H1 (cell line): ENCODE data around the gene ANAPC2. TPM values are rescaled to one million over a fixed set of nuclear protein-coding genes. Genes with fewer than 3 reads are reported as not detected.
A peak's percentile ranks its signal among the peaks of the same experiment; 100 is the strongest.

ENCODE experiments used
- CTCF ChIA-PET: fragments of 300-600 bp; sonication (Branson Sonifier 250); formaldehyde crosslinking; loops from one replicate; lab custom pipeline; 2021; ENCODE audit not compliant: partially characterized antibody; lab: Charles Lee
- POLR2A ChIA-PET: fragments of 300-600 bp; sonication (Branson Sonifier 250); formaldehyde crosslinking; loops from one replicate; lab custom pipeline; 2021; ENCODE audit warnings: inconsistent platforms; ENCODE audit not compliant: partially characterized antibody; lab: Charles Lee
- DNase-seq, 2 experiments: peaks; one replicate each; pipeline versions ENCODE4 v3.0.0 to v3.0.0-alpha.2; 2010 to 2022; ENCODE audit warnings: low spot score in 2 of 2, low read depth in 1 of 2, mixed read lengths in 1 of 2
- FAIRE-seq: peaks from 2 replicates; lab custom pipeline; 2011; peaks lifted over from hg19 to GRCh38; lab: Jason Lieb, UNC
- H2AFZ ChIP-seq: 2 replicates; pipeline ENCODE4 v1.8.1; 2012; ENCODE audit warnings: low read length, inconsistent platforms
- H2AK5ac ChIP-seq: 2 replicates; pipeline ENCODE4 v1.6.1; 2013; ENCODE audit warnings: low read depth, low read length
- H2BK120ac ChIP-seq: replicated peaks from 2 replicates; pipeline ENCODE3; 2013; ENCODE audit warnings: low read depth, low read length, inconsistent platforms
- H2BK12ac ChIP-seq: 2 replicates; pipeline ENCODE4 v1.6.1; 2013; ENCODE audit warnings: low read depth, low read length
- H2BK15ac ChIP-seq: 2 replicates; pipeline ENCODE4 v1.6.1; 2013; ENCODE audit warnings: low read length
- H2BK20ac ChIP-seq: 2 replicates; pipeline ENCODE4 v1.6.1; 2013; ENCODE audit warnings: low read length
- H2BK5ac ChIP-seq: 2 replicates; pipeline ENCODE4 v1.6.1; 2013; ENCODE audit warnings: low read depth, low read length
- H3K14ac ChIP-seq: 2 replicates; pipeline ENCODE4 v1.6.1; 2013; ENCODE audit warnings: inconsistent platforms; ENCODE audit not compliant: insufficient read length
- H3K18ac ChIP-seq: 2 replicates; pipeline ENCODE4 v1.6.1; 2013; ENCODE audit warnings: low read length; ENCODE audit errors: extremely low read depth
- H3K23ac ChIP-seq: 2 replicates; pipeline ENCODE4 v1.6.1; 2013; ENCODE audit warnings: inconsistent platforms; ENCODE audit not compliant: insufficient read length
- H3K23me2 ChIP-seq: 2 replicates; pipeline ENCODE4 v1.6.1; 2013; ENCODE audit warnings: low read depth, low read length
- H3K27ac ChIP-seq: 2 replicates; pipeline ENCODE4 v1.6.1; 2011; ENCODE audit warnings: low read depth, low read length, inconsistent platforms
- H3K27me3 ChIP-seq, 4 experiments: replicated peaks in 1 of 4; 1 replicate in 1 of 4; 2 replicates in 3 of 4; pipeline versions ENCODE4 v1.6.1 to v1.8.1; 2011 to 2013; ENCODE audit warnings: low read length in 3 of 4, mild to moderate bottlenecking in 3 of 4, inconsistent platforms in 2 of 4, mixed read lengths in 2 of 4, moderate library complexity in 1 of 4; ENCODE audit not compliant: control insufficient read depth in 3 of 4, insufficient read depth in 3 of 4; ENCODE audit errors: extremely low read depth in 1 of 4
- H3K36me3 ChIP-seq, 4 experiments: 2 replicates each; pipeline versions ENCODE4 v1.6.1 to v1.8.1; 2011 to 2013; ENCODE audit warnings: mild to moderate bottlenecking in 4 of 4, low read length in 3 of 4, moderate library complexity in 2 of 4, control low read depth in 1 of 4, inconsistent platforms in 1 of 4; ENCODE audit not compliant: insufficient read depth in 4 of 4, control insufficient read depth in 2 of 4
- H3K4ac ChIP-seq: replicated peaks from 2 replicates; pipeline ENCODE3; 2013; ENCODE audit warnings: low read length, low read depth, mixed read lengths, inconsistent platforms; ENCODE audit not compliant: insufficient read length
- H3K4me1 ChIP-seq, 4 experiments: replicated peaks in 1 of 4; 1 replicate in 1 of 4; 2 replicates in 3 of 4; pipeline versions ENCODE4 v1.6.1 to v1.8.1; 2011 to 2013; ENCODE audit warnings: low read length in 3 of 4, inconsistent platforms in 2 of 4, mixed read lengths in 1 of 4; ENCODE audit not compliant: insufficient read depth in 4 of 4, control insufficient read depth in 3 of 4
- H3K4me2 ChIP-seq, 2 experiments: 2 replicates each; pipeline versions ENCODE4 v1.6.1 to v1.8.1; 2011 to 2013; ENCODE audit warnings: low read depth in 2 of 2, low read length in 2 of 2, control low read depth in 1 of 2, inconsistent platforms in 1 of 2, mild to moderate bottlenecking in 1 of 2; ENCODE audit not compliant: insufficient read depth in 1 of 2
- H3K4me3 ChIP-seq, 4 experiments: fragments of 200-600, 300-600 bp in 1 of 4; sonication (generic), shearing (Covaris generic), sonication (Bioruptor Twin) in 1 of 4; 2 replicates each; pipeline versions ENCODE4 v1.5.1 to v1.8.1; 2011 to 2016; ENCODE audit warnings: low read length in 4 of 4, low read depth in 3 of 4, control low read depth in 2 of 4, inconsistent platforms in 2 of 4, mild to moderate bottlenecking in 2 of 4, mixed read lengths in 1 of 4, moderate library complexity in 1 of 4; ENCODE audit not compliant: insufficient read depth in 2 of 4; ENCODE audit errors: extremely low read depth in 1 of 4
- H3K56ac ChIP-seq: replicated peaks from 2 replicates; pipeline ENCODE3; 2013; ENCODE audit warnings: low read depth, mild to moderate bottlenecking, mixed read lengths, low read length, inconsistent platforms; ENCODE audit not compliant: insufficient read length
- H3K79me1 ChIP-seq: 2 replicates; pipeline ENCODE4 v1.6.1; 2013; ENCODE audit warnings: low read depth, low read length, control low read depth
- H3K79me2 ChIP-seq, 2 experiments: 2 replicates each; pipeline versions ENCODE4 v1.6.1 to v1.8.1; 2012 to 2013; ENCODE audit warnings: low read length in 2 of 2, mild to moderate bottlenecking in 2 of 2, inconsistent platforms in 1 of 2; ENCODE audit not compliant: insufficient read depth in 2 of 2, control insufficient read depth in 1 of 2
- H3K9ac ChIP-seq, 4 experiments: replicated peaks in 1 of 4; 1 replicate in 1 of 4; 2 replicates in 3 of 4; pipeline versions ENCODE4 v1.6.1 to v1.8.1; 2011 to 2013; ENCODE audit warnings: low read depth in 3 of 4, low read length in 3 of 4, control low read depth in 2 of 4, mild to moderate bottlenecking in 2 of 4, moderate library complexity in 2 of 4, inconsistent platforms in 1 of 4; ENCODE audit errors: extremely low read depth in 1 of 4
- H3K9me3 ChIP-seq, 2 experiments: 2 replicates each; pipeline versions ENCODE4 v1.6.1 to v1.8.1; 2012 to 2013; ENCODE audit warnings: mild to moderate bottlenecking in 2 of 2, moderate library complexity in 2 of 2, control low read depth in 1 of 2, inconsistent platforms in 1 of 2, low read depth in 1 of 2, low read length in 1 of 2, mixed read lengths in 1 of 2; ENCODE audit not compliant: insufficient read depth in 2 of 2
- H4K20me1 ChIP-seq, 2 experiments: replicated peaks in 1 of 2; 2 replicates each; pipeline versions ENCODE3 to v1.8.1; 2011 to 2013; ENCODE audit warnings: inconsistent platforms in 2 of 2, low read length in 2 of 2, mild to moderate bottlenecking in 1 of 2; ENCODE audit not compliant: insufficient read depth in 2 of 2, control insufficient read depth in 1 of 2
- H4K5ac ChIP-seq: 2 replicates; pipeline ENCODE4 v1.6.1; 2013; ENCODE audit warnings: low read length, low read depth, mixed read lengths, inconsistent platforms; ENCODE audit not compliant: insufficient read length
- H4K8ac ChIP-seq: 2 replicates; pipeline ENCODE4 v1.8.0; 2013; ENCODE audit warnings: mild to moderate bottlenecking, moderate library complexity, low read length, inconsistent platforms; ENCODE audit not compliant: insufficient read depth; ENCODE audit errors: extremely low read depth
- H4K91ac ChIP-seq: replicated peaks from 2 replicates; pipeline ENCODE3; 2013; ENCODE audit warnings: low read length, mixed read lengths, inconsistent platforms; ENCODE audit not compliant: insufficient read length
- CBX5 ChIP-seq: fragments of 300-800, 300-1000 bp; sonication (generic); IDR thresholded peaks from 2 replicates; pipeline ENCODE4 v1.7.1; 2016; ENCODE audit warnings: antibody characterized with exemption, low read length, low read depth
- CBX8 ChIP-seq: fragments of 300-800, 300-1000 bp; sonication (generic); IDR thresholded peaks from 2 replicates; pipeline ENCODE4 v1.7.1; 2016; ENCODE audit warnings: low read depth, low read length, borderline replicate concordance
- CREB1 ChIP-seq: IDR thresholded peaks from 2 replicates; pipeline ENCODE4 v1.6.1; 2012; ENCODE audit warnings: inconsistent platforms
- E2F6 ChIP-seq: IDR thresholded peaks from 2 replicates; pipeline ENCODE4 v1.6.1; 2012; ENCODE audit warnings: inconsistent platforms
- POLR2A ChIP-seq, 2 experiments: IDR thresholded peaks; 1 replicate in 1 of 2; 2 replicates in 1 of 2; pipeline ENCODE4 v1.6.1; 2011; ENCODE audit warnings: low read depth in 2 of 2, low read length in 2 of 2, mild to moderate bottlenecking in 2 of 2; ENCODE audit errors: control extremely low read depth in 1 of 2
- SP4 ChIP-seq: IDR thresholded peaks from 2 replicates; pipeline ENCODE4 v1.6.1; 2012; ENCODE audit warnings: low read length, inconsistent platforms
- ZNF274 ChIP-seq: IDR thresholded peaks from 2 replicates; pipeline ENCODE4 v1.7.0; 2012; ENCODE audit warnings: low read length, borderline replicate concordance; ENCODE audit errors: extremely low read depth
- WGBS, 2 experiments: shearing (Covaris generic) in 1 of 2; methylation state at CpG; one replicate each; pipeline versions ENCODE4 v1.1.6 to v1.1.7; 2013 to 2015; ENCODE audit warnings: low lambda C conversion rate in 2 of 2, mixed read lengths in 2 of 2, inconsistent platforms in 1 of 2, low coverage in 1 of 2, missing lambda C conversion rate in 1 of 2; ENCODE audit not compliant: insufficient replicate concordance in 2 of 2, insufficient coverage in 1 of 2, insufficient read length in 1 of 2; ENCODE audit errors: extremely low coverage in 1 of 2, missing lambda C conversion rate in 1 of 2; 5-methylcytosine and 5-hydroxymethylcytosine counted together
- polyA plus RNA-seq, 7 experiments: library from polyadenylated mRNA; depleted of rRNA in 3 of 7; stranded (reverse) in 5 of 7; unstranded in 2 of 7; fragments of >200 nt in 5 of 7; fragments of 200-250 nt in 2 of 7; gene quantifications; 1 replicate in 5 of 7; 2 replicates in 1 of 7; 4 replicates in 1 of 7; pipeline versions ENCODE4 v1.2.1 to v1.2.3, GENCODE V29; 2011 to 2013; ENCODE audit warnings: missing spikeins in 2 of 7, mixed read lengths in 2 of 7
- total RNA-seq: library from RNA; stranded (reverse); fragmentation: NEBNext Ultra II Directional; extraction: Animal tissue kit (Norgen Biotek cat#: 25700); gene quantifications from 2 replicates; pipeline ENCODE4 v1.2.1, GENCODE V29; 2021
- TF ChIP-seq, protein P1 (sequence below): IDR thresholded peaks from 2 replicates; pipeline ENCODE4 v1.6.1; 2011; ENCODE audit warnings: low read length, improper control_type of control experiment

Gene ANAPC2
- total and polyA plus RNA-seq, 2 of the 8 experiments (the other 6 are each of a cell fraction or from before 2014, with no cell fraction given) = 30.2 to 37.7 TPM

- Histone ChIP-seq H3K79me2 (no peaks in the 10 kb centered on the region), H3K23ac (no peak overlapping the region), H3K4me2 (peak overlapping the region; percentile 77 to 95), H4K91ac (no peak overlapping the region), H3K18ac (peak overlapping the region; percentile 83; the same call in 1 of the 2 replicates), H3K23me2 (peaks cover 18% of the 10 kb centered on the region; the same call in 1 of the 2 replicates), H3K4me3 (peak overlapping the region; percentile 67 to 92 (median 79)), H3K27ac (no peak overlapping the region), H3K79me1 (no peaks in the 10 kb centered on the region), H3K4ac (no peak overlapping the region), H2BK12ac (no peak overlapping the region), H3K56ac (peak overlapping the region; percentile 92), H2BK120ac (no peak overlapping the region), H3K14ac (no peak overlapping the region), H3K9ac (peak overlapping the region in 3 of 4 experiments; percentile 55 to 82 (median 58); a peak in 5 of 7 replicates), H3K9me3 (no peaks in the 10 kb centered on the region), H2BK20ac (no peak overlapping the region), H3K27me3 (no peaks in the 10 kb centered on the region; a peak in 2 of 7 replicates), H4K5ac (peak overlapping the region; percentile 88), H2BK15ac (0 out of 2 replicates have a peak overlapping the region, but pooled peaks have one; percentile 61), H2AK5ac (peak overlapping the region; percentile 26; the same call in 1 of the 2 replicates), H3K36me3 (no peaks in the 10 kb centered on the region; a peak in 1 of 8 replicates), H4K8ac (peak overlapping the region; percentile 82), H2BK5ac (peak overlapping the region; percentile 49; the same call in 1 of the 2 replicates), H4K20me1 (peaks cover 0 to 4% of the 10 kb centered on the region in 2 experiments), H3K4me1 (peaks cover 0 to 20% (median 10%) of the 10 kb centered on the region in 4 experiments; a peak in 5 of 7 replicates), H2AFZ (no peak overlapping the region)
- DNase-seq (peak; percentile 96 to 99), FAIRE-seq (peak; percentile 36)
- WGBS, 2 experiments = 2% methylated on average over 36 of the region's 63 CpGs; no CpG with 5 or more reads in 1 of the 2 experiments
- ChIA-PET POLR2A (interaction anchor here (0.6 to 69.9 kb wide), 15 partner anchors 9 to 110 kb away, joined by 3 to 1462 read pairs (median 3); partner anchors contain the start of genes ANAPC2, NDOR1, NELFB and SSNA1), CTCF (interaction anchor here (0.6 to 20.2 kb wide), 17 partner anchors 10 to 1404 kb away, joined by 3 to 204 read pairs (median 4); partner anchors contain the start of genes ANAPC2, SSNA1, TPRN and TUBB4B)
- TF ChIP-seq POLR2A (IDR thresholded peaks at IDR 0.05; ENCODE audit: control extremely low read depth in 1 of 2, low read depth in 2 of 2, low read length in 2 of 2) = peak in 1 of 2 experiments; percentile 53; a peak in 1 of 3 replicates
- TF ChIP-seq E2F6 = no peak
- TF ChIP-seq CBX8 = no peak
- TF ChIP-seq ZNF274 = no peak
- no peak; the same call in 1 of the 2 replicates for TF ChIP-seq CREB1
- TF ChIP-seq SP4 = peak; percentile 89
- no peak for TF ChIP-seq CBX5
- TF ChIP-seq, protein P1, sequence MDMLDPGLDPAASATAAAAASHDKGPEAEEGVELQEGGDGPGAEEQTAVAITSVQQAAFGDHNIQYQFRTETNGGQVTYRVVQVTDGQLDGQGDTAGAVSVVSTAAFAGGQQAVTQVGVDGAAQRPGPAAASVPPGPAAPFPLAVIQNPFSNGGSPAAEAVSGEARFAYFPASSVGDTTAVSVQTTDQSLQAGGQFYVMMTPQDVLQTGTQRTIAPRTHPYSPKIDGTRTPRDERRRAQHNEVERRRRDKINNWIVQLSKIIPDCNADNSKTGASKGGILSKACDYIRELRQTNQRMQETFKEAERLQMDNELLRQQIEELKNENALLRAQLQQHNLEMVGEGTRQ = no peak
Observed at GRCh38 chr9:137223078-137223970, 35.0 kb upstream of the ANAPC2 start.
